ENCODE measurements around the gene PSPN.
"Not testable (repeated sequence)": the region's sequence is repeated elsewhere in the genome, so short reads cannot be mapped to it uniquely, and the experiment has no call there.

- not testable (repeated sequence) for TF ChIP-seq POLR2A, CTCF (IDR thresholded peaks at IDR 0.05)
Measured at GRCh38 chr19:6360857-6361216, 14.9 kb downstream of the PSPN start.

Measured in right lobe of liver (tissue), 4 donors.